ENCODE results near the gene GPRC6A.

DNA sequence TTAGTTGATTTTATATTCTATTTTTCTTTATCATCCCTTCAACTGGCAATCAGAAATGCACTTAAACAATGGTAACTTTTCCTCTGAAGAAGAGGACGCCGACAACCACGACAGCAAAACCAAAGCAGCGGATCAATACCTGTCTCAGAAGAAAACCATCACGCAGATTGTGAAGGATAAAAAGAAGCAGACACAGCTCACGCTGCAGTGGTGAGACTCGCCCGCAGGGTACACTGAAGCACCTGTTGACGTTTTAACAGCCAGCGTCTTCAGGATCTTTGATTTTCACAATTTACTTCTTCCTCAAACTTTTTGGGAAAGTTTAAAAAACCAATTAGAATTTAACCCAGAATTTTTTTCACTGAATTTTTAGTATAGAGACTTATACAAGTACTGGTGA is 48.9 kb upstream of the GPRC6A start:
- TF ChIP-seq, protein P1, sequence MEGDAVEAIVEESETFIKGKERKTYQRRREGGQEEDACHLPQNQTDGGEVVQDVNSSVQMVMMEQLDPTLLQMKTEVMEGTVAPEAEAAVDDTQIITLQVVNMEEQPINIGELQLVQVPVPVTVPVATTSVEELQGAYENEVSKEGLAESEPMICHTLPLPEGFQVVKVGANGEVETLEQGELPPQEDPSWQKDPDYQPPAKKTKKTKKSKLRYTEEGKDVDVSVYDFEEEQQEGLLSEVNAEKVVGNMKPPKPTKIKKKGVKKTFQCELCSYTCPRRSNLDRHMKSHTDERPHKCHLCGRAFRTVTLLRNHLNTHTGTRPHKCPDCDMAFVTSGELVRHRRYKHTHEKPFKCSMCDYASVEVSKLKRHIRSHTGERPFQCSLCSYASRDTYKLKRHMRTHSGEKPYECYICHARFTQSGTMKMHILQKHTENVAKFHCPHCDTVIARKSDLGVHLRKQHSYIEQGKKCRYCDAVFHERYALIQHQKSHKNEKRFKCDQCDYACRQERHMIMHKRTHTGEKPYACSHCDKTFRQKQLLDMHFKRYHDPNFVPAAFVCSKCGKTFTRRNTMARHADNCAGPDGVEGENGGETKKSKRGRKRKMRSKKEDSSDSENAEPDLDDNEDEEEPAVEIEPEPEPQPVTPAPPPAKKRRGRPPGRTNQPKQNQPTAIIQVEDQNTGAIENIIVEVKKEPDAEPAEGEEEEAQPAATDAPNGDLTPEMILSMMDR (IDR thresholded peaks at IDR 0.05), result no peak
- TF ChIP-seq POLR2A (IDR thresholded peaks at IDR 0.05), result no peak

Measured in heart left ventricle (tissue), 13 donors.